Measurements from ENCODE around the gene RHBG. TPM values are rescaled to one million over a fixed set of nuclear protein-coding genes. Genes with fewer than 3 reads are reported as not detected.

RHBG gene
- total RNA-seq, 2 donors from 2014 or later: 0.85 TPM; not detected in 1

GRCh38 chr1:156416993-156417392 is 48.0 kb downstream of the RHBG start:
- intact Hi-C loops (cut with DNase I): no loop called here
- DNase-seq (ENCODE audit: low spot score): no peak
- H3K27ac ChIP-seq: no peak overlapping the region
- H3K36me3 ChIP-seq: no peaks in the 10 kb centered on the region
- peaks cover 38% of the 10 kb centered on the region for H3K27me3 ChIP-seq (replicated peaks; ENCODE audit: insufficient read depth)
- 57% methylated on average over 1 of the region's 1 CpG for WGBS
- H3K4me1 ChIP-seq (replicated peaks): peaks cover 9% of the 10 kb centered on the region
- H3K9me3 ChIP-seq: no peaks in the 10 kb centered on the region
- TF ChIP-seq POLR2AphosphoS5 (IDR thresholded peaks at IDR 0.05) (no peak), CTCF (IDR thresholded peaks at IDR 0.05) (no peak), POLR2A (IDR thresholded peaks at IDR 0.05) (no peak)
- no peak overlapping the region for H3K4me3 ChIP-seq

- intact Hi-C loops (cut with DNase I): no loop called here
- Histone ChIP-seq H3K27ac (no peak overlapping the region), H3K36me3 (no peaks in the 10 kb centered on the region), H3K4me1 (replicated peaks) (peaks cover 9% of the 10 kb centered on the region), H3K9me3 (no peaks in the 10 kb centered on the region), H3K27me3 (replicated peaks; ENCODE audit: insufficient read depth) (peaks cover 38% of the 10 kb centered on the region), H3K4me3 (no peak overlapping the region)
- TF ChIP-seq POLR2A (IDR thresholded peaks at IDR 0.05) (no peak), CTCF (IDR thresholded peaks at IDR 0.05) (no peak), POLR2AphosphoS5 (IDR thresholded peaks at IDR 0.05) (no peak)
- 74% methylated on average over 6 of the region's 6 CpGs for WGBS
- DNase-seq (ENCODE audit: low spot score): no peak
Measured at GRCh38 chr1:156417401-156418020, 48.5 kb downstream of the RHBG start.

- 88% methylated on average over 12 of the region's 12 CpGs for WGBS
- H3K27ac ChIP-seq: no peak overlapping the region
- TF ChIP-seq POLR2AphosphoS5 (IDR thresholded peaks at IDR 0.05): no peak
- TF ChIP-seq POLR2A (IDR thresholded peaks at IDR 0.05): no peak
- no peak for TF ChIP-seq CTCF (IDR thresholded peaks at IDR 0.05)
- intact Hi-C loops (cut with DNase I): no loop called here
- no peak for DNase-seq (ENCODE audit: low spot score)
- no peaks in the 10 kb centered on the region for H3K9me3 ChIP-seq
- no peaks in the 10 kb centered on the region for H3K36me3 ChIP-seq
- peaks cover 9% of the 10 kb centered on the region for H3K4me1 ChIP-seq (replicated peaks)
- H3K27me3 ChIP-seq (replicated peaks; ENCODE audit: insufficient read depth): peaks cover 43% of the 10 kb centered on the region
- no peak overlapping the region for H3K4me3 ChIP-seq
Measured at GRCh38 chr1:156418416-156419070, 49.5 kb downstream of the RHBG start.

- Histone ChIP-seq H3K4me1 (replicated peaks) (peaks cover 9% of the 10 kb centered on the region), H3K36me3 (no peaks in the 10 kb centered on the region), H3K27ac (no peak overlapping the region), H3K4me3 (no peak overlapping the region), H3K9me3 (no peaks in the 10 kb centered on the region), H3K27me3 (replicated peaks; ENCODE audit: insufficient read depth) (peaks cover 35% of the 10 kb centered on the region)
- DNase-seq (ENCODE audit: low spot score): no peak
- TF ChIP-seq CTCF (IDR thresholded peaks at IDR 0.05): no peak
- TF ChIP-seq POLR2AphosphoS5 (IDR thresholded peaks at IDR 0.05): no peak
- no peak for TF ChIP-seq POLR2A (IDR thresholded peaks at IDR 0.05)
- intact Hi-C loops (cut with DNase I): no loop called here
- 29% methylated on average over 5 of the region's 5 CpGs for WGBS
Measured at GRCh38 chr1:156419854-156420204, 50.8 kb downstream of the RHBG start.

All from prostate gland (tissue), 2 donors.